H1 (cell line): ENCODE results near the gene PPFIBP2. TPM values are rescaled to one million over a fixed set of nuclear protein-coding genes. Genes with fewer than 3 reads are reported as not detected.

ENCODE experiments used
- EP300 ChIP-seq, 2 experiments: IDR thresholded peaks; 1 replicate in 1 of 2; 2 replicates in 1 of 2; pipeline ENCODE4 v1.6.1; 2011 to 2012; ENCODE audit warnings: low read depth in 2 of 2, low read length in 2 of 2, mild to moderate bottlenecking in 2 of 2, borderline replicate concordance in 1 of 2, inconsistent platforms in 1 of 2, moderate library complexity in 1 of 2
- SUZ12 ChIP-seq: fragments of 200-600 bp; sonication (generic); IDR thresholded peaks from 2 replicates; pipeline ENCODE4 v1.6.1; 2012; ENCODE audit warnings: mild to moderate bottlenecking, inconsistent platforms, low read length, moderate library complexity, mixed read lengths
- polyA plus RNA-seq, 7 experiments: library from polyadenylated mRNA; depleted of rRNA in 3 of 7; stranded (reverse) in 5 of 7; unstranded in 2 of 7; fragments of >200 nt in 5 of 7; fragments of 200-250 nt in 2 of 7; gene quantifications; 1 replicate in 5 of 7; 2 replicates in 1 of 7; 4 replicates in 1 of 7; pipeline versions ENCODE4 v1.2.1 to v1.2.3, GENCODE V29; 2011 to 2013; ENCODE audit warnings: missing spikeins in 2 of 7, mixed read lengths in 2 of 7
- total RNA-seq: library from RNA; stranded (reverse); fragmentation: NEBNext Ultra II Directional; extraction: Animal tissue kit (Norgen Biotek cat#: 25700); gene quantifications from 2 replicates; pipeline ENCODE4 v1.2.1, GENCODE V29; 2021

The PPFIBP2 gene
- total and polyA plus RNA-seq, 2 of the 8 experiments (the other 6 are each of a cell fraction or from before 2014, with no cell fraction given): 5.5 to 9.8 TPM

DNA sequence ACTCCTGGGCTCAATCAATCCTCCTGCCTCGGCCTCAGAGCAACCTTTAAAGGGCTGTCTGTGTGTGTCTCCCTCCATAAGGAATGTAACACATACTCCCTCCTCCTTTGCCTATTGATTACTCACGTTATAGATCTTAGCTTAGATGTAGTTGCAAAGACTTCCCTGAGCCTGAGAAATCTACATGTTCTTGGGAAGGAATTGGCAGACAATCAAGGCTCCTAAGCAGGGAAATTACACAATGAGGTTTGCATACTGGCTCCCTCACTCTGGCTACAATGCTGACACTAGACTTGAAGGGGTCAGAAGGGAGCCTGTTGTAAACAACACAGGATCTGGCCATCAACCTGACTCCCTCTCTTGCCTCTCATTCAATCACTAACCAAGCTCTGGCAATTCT, 33.7 kb upstream of the PPFIBP2 start (continued):
- TF ChIP-seq EP300 (IDR thresholded peaks at IDR 0.05; ENCODE audit: borderline replicate concordance in 1 of 2, low read depth in 2 of 2, low read length in 2 of 2): no peak
- TF ChIP-seq SUZ12: no peak
